ENCODE data around the gene ADCK1.

DNA sequence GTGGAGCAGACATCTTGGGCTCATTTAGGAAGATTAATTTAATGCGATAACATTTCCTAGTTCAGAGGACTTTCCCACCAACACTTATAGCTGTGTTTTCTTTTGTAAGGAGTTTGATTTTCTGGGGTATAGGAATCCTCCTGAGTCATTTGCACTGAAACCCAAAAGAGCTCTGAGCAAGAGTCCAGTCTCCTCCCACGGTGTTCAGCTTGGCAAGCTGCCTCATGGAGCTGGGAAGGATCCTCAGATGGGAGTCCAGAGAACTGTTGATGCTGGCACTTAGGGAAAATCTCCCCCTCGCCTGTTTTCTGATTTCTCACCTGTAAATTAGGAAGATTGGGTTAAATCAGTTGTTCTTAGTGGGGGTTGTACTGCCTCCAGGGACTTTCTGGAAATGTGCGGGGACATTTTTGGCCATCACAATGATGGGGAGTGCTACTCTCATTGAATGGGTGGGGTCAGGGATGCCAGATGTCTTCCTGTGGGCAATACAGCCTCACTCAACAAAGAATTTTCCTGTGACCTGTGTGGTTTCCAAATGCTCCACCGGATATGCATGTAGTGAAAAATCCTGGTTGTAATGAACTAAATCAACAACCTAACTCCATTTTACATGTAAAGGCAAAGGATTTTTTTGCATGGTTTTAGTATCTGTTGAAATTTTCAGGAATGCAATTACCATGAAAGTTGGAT is 150.6 kb downstream of the ADCK1 start:
- TF ChIP-seq, protein P1, sequence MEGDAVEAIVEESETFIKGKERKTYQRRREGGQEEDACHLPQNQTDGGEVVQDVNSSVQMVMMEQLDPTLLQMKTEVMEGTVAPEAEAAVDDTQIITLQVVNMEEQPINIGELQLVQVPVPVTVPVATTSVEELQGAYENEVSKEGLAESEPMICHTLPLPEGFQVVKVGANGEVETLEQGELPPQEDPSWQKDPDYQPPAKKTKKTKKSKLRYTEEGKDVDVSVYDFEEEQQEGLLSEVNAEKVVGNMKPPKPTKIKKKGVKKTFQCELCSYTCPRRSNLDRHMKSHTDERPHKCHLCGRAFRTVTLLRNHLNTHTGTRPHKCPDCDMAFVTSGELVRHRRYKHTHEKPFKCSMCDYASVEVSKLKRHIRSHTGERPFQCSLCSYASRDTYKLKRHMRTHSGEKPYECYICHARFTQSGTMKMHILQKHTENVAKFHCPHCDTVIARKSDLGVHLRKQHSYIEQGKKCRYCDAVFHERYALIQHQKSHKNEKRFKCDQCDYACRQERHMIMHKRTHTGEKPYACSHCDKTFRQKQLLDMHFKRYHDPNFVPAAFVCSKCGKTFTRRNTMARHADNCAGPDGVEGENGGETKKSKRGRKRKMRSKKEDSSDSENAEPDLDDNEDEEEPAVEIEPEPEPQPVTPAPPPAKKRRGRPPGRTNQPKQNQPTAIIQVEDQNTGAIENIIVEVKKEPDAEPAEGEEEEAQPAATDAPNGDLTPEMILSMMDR (IDR thresholded peaks at IDR 0.05) = no peak
- TF ChIP-seq POLR2A (IDR thresholded peaks at IDR 0.05) (no peak), POLR2AphosphoS5 (IDR thresholded peaks at IDR 0.05) (no peak)

Measured in suprapubic skin (tissue), 4 donors.